GM12878 (cell line): Measurements from ENCODE around the gene FILIP1L.

Experiments used
- CHD2 ChIP-seq: IDR thresholded peaks from 2 replicates; pipeline ENCODE4 v1.6.1; 2011; ENCODE audit warnings: low read depth, low read length, improper control_type of control experiment, borderline replicate concordance
- EZH2 ChIP-seq: IDR thresholded peaks from 2 replicates; pipeline ENCODE4 v1.6.1; 2012; ENCODE audit warnings: low read depth, mild to moderate bottlenecking, control low read depth, inconsistent platforms, low read length, borderline replicate concordance; ENCODE audit not compliant: control insufficient read depth
- JUNB ChIP-seq: IDR thresholded peaks from 2 replicates; pipeline ENCODE4 v1.6.1; 2016; ENCODE audit warnings: antibody characterized with exemption, mild to moderate bottlenecking
- MAX ChIP-seq: IDR thresholded peaks from 2 replicates; pipeline ENCODE4 v1.6.1; 2012; ENCODE audit warnings: low read depth, low read length, improper control_type of control experiment
- MXI1 ChIP-seq: fragments of 150-350 bp; IDR thresholded peaks from 2 replicates; pipeline ENCODE4 v1.6.1; 2011; ENCODE audit warnings: low read depth, mild to moderate bottlenecking, inconsistent platforms, low read length, improper control_type of control experiment
- RCOR1 ChIP-seq: conservative IDR thresholded peaks from 2 replicates; pipeline ENCODE4 v1.6.1; 2012; ENCODE audit warnings: low read depth, low read length, improper control_type of control experiment
- YBX1 ChIP-seq: fragments of 450-650 bp; IDR thresholded peaks from 2 replicates; pipeline ENCODE4 v1.6.1; 2016; ENCODE audit warnings: antibody characterized with exemption
- ZSCAN29 ChIP-seq: fragments of 450-650 bp; IDR thresholded peaks from 2 replicates; pipeline ENCODE4 v1.6.1; 2017; ENCODE audit warnings: mild to moderate bottlenecking, moderate library complexity

- TF ChIP-seq JUNB (no peak), RCOR1 (no peak), MAX (no peak), EZH2 (no peak), CHD2 (no peak), YBX1 (no peak), ZSCAN29 (no peak), MXI1 (no peak)
Measured at GRCh38 chr3:100141586-100141985, 27.3 kb upstream of the FILIP1L start.
